KMS-11 (cell line): ENCODE results near the gene AP2A2.

Source experiments
- H2AFZ ChIP-seq: fragments of 200-600 bp; sonication (generic); 2 replicates; pipeline ENCODE4 v1.6.1; 2016; ENCODE audit warnings: antibody characterized with exemption, mixed run types, low read depth
- H3K27ac ChIP-seq: fragments of 200-600 bp; sonication (generic); 2 replicates; pipeline ENCODE4 v1.6.1; 2016; ENCODE audit warnings: mild to moderate bottlenecking, mixed run types
- H3K27me3 ChIP-seq: fragments of 200-600 bp; sonication (generic); 2 replicates; pipeline ENCODE4 v1.6.1; 2017; ENCODE audit warnings: mild to moderate bottlenecking, low read depth, mixed run types, moderate library complexity; ENCODE audit not compliant: insufficient read depth
- H3K36me3 ChIP-seq: fragments of 200-600 bp; sonication (generic); 2 replicates; pipeline ENCODE4 v1.6.1; 2017; ENCODE audit warnings: mild to moderate bottlenecking, mixed run types; ENCODE audit not compliant: insufficient read depth
- H3K4me1 ChIP-seq: fragments of 200-600 bp; sonication (generic); 2 replicates; pipeline ENCODE4 v1.6.1; 2016; ENCODE audit warnings: mild to moderate bottlenecking, low read depth, mixed run types; ENCODE audit not compliant: poor library complexity, severe bottlenecking
- H3K4me2 ChIP-seq: fragments of 200-600 bp; sonication (generic); 2 replicates; pipeline ENCODE4 v1.7.0; 2016; ENCODE audit warnings: mild to moderate bottlenecking, mixed run types
- H3K4me3 ChIP-seq: fragments of 200-600 bp; sonication (generic); IDR thresholded peaks from 2 replicates; pipeline ENCODE4 v1.6.1; 2017; ENCODE audit warnings: low read depth, low read length, mixed read lengths; ENCODE audit not compliant: insufficient read depth
- H3K79me2 ChIP-seq: fragments of 200-600 bp; sonication (generic); 2 replicates; pipeline ENCODE4 v1.6.1; 2016; ENCODE audit warnings: low read depth, mixed run types; ENCODE audit not compliant: insufficient read depth
- H3K9ac ChIP-seq: fragments of 200-600 bp; sonication (generic); 2 replicates; pipeline ENCODE4 v1.6.1; 2016; ENCODE audit warnings: mild to moderate bottlenecking, mixed run types
- H4K20me1 ChIP-seq: fragments of 200-600 bp; sonication (generic); 2 replicates; pipeline ENCODE4 v1.6.1; 2016; ENCODE audit warnings: mild to moderate bottlenecking, mixed run types; ENCODE audit not compliant: insufficient read depth
- CTCF ChIP-seq: fragments of 200-600 bp; sonication (generic); conservative IDR thresholded peaks from 2 replicates; pipeline ENCODE4 v1.6.1; 2017; ENCODE audit warnings: low read depth, mild to moderate bottlenecking, antibody characterized with exemption, low read length, moderate library complexity, mixed read lengths

AP2A2 gene

GRCh38 chr11:1047595-1048156 lies 122.0 kb downstream of the AP2A2 start:
- H3K4me2 ChIP-seq: no peak overlapping the region

DNA sequence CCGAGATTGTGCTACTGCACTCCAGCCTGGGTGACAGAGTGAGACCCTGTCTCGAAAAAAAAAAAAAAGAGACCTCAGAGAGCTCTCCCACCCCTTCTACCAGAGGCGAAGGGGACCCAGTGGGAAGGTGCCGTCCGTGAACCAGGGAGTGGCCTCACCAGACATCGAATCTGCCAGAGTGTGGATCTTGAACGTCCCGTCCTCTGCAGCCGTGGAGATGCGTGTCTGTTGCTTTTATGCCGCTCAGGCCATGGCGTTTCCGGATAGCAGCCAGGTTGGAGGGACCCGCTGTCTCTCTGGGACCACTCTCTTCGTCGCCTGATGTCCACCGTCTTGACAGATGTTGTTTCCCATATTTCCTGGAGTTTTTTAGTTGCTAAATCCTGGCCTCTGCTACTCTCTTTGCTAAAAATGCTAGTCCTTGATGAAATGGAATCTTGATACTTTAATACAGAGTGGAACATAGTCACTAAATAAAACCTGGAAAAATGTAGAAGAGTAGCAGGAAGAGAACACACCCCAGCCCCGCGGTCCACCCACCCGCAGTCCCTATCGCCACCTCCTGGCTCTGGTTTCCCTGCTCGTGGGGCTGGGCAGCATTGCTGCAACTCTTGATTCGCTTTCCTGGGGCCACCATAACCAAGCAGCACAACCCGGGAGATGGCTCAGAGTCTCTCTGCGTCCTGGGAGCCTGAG lies 122.9 kb downstream of the AP2A2 start:
- H3K4me2 ChIP-seq: no peak overlapping the region
- H3K4me1 ChIP-seq: no peaks in the 10 kb centered on the region
- no peak for TF ChIP-seq CTCF
- H3K79me2 ChIP-seq: no peaks in the 10 kb centered on the region
- peaks cover 89% of the 10 kb centered on the region for H3K27me3 ChIP-seq
- no peak overlapping the region for H3K9ac ChIP-seq
- H3K4me3 ChIP-seq: no peak overlapping the region
- no peak overlapping the region for H3K27ac ChIP-seq
- no peak overlapping the region for H2AFZ ChIP-seq
- no peaks in the 10 kb centered on the region for H3K36me3 ChIP-seq
- no peaks in the 10 kb centered on the region for H4K20me1 ChIP-seq

More at GRCh38 chr11:1047595-1048156, 122.0 kb downstream of the AP2A2 start:
- no peak for TF ChIP-seq CTCF
- Histone ChIP-seq H4K20me1 (no peaks in the 10 kb centered on the region), H3K9ac (no peak overlapping the region), H3K27ac (no peak overlapping the region), H2AFZ (no peak overlapping the region), H3K27me3 (peaks cover 89% of the 10 kb centered on the region), H3K4me1 (no peaks in the 10 kb centered on the region), H3K4me3 (no peak overlapping the region), H3K36me3 (no peaks in the 10 kb centered on the region), H3K79me2 (no peaks in the 10 kb centered on the region)

DNA sequence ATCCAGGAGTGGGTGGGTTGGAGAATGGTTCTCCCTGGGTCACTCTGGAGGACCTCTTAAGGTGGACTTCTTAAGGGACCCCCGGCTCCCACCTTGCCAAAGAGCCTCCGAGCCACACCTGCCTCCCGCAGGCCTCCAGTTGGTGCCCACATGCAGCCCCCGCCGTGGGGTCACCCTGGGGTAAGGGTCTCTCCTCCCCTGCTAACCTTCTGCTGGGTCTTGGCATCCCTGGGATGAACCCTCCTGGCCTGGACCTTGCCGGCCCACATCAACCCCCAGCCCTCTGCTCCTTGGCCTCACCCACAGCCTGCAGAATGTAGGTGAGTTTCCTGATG lies 123.4 kb downstream of the AP2A2 start:
- Histone ChIP-seq H3K27me3 (peaks cover 89% of the 10 kb centered on the region), H3K36me3 (no peaks in the 10 kb centered on the region), H3K4me1 (no peaks in the 10 kb centered on the region), H4K20me1 (no peaks in the 10 kb centered on the region), H3K9ac (no peak overlapping the region), H3K79me2 (no peaks in the 10 kb centered on the region), H3K27ac (no peak overlapping the region), H2AFZ (no peak overlapping the region), H3K4me2 (no peak overlapping the region), H3K4me3 (no peak overlapping the region)
- no peak for TF ChIP-seq CTCF

GRCh38 chr11:1049431-1049891 lies 123.8 kb downstream of the AP2A2 start:
- Histone ChIP-seq H3K27ac (no peak overlapping the region), H3K4me2 (no peak overlapping the region), H3K27me3 (peaks cover 92% of the 10 kb centered on the region), H3K36me3 (no peaks in the 10 kb centered on the region), H3K9ac (no peak overlapping the region), H3K4me3 (no peak overlapping the region), H3K79me2 (no peaks in the 10 kb centered on the region), H2AFZ (no peak overlapping the region), H4K20me1 (no peaks in the 10 kb centered on the region), H3K4me1 (no peaks in the 10 kb centered on the region)
- no peak for TF ChIP-seq CTCF
